ENCODE data around the gene RAPGEF4.

- TF ChIP-seq POLR2AphosphoS5 (IDR thresholded peaks at IDR 0.05; ENCODE audit: borderline replicate concordance, low read depth, low read length) (no peak), EZH2 (IDR thresholded peaks at IDR 0.05) (no peak), FOXP2 (optimal IDR thresholded peaks at IDR 0.05; ENCODE audit: control extremely low read depth, extremely low read length, insufficient read depth) (no peak)
Observed at GRCh38 chr2:172813314-172813888, 77.8 kb downstream of the RAPGEF4 start.

Data from SK-N-MC (cell line).